ENCODE results near the gene TMTC2. TPM values are rescaled to one million over a fixed set of nuclear protein-coding genes. Genes with fewer than 3 reads are reported as not detected.

The TMTC2 gene
- total and polyA plus RNA-seq, 2 experiments from 2014 or later = 1.5 to 12.0 TPM

GRCh38 chr12:83128540-83128939 lies 441.8 kb downstream of the TMTC2 start:
- no peaks in the 10 kb centered on the region for H3K27me3 ChIP-seq
- H3K4me2 ChIP-seq = no peak overlapping the region
- H3K36me3 ChIP-seq (replicated peaks; ENCODE audit: insufficient read depth, low read depth) = no peaks in the 10 kb centered on the region
- no peak overlapping the region for H2AFZ ChIP-seq
- H3K9me3 ChIP-seq (ENCODE audit: low read depth) = no peaks in the 10 kb centered on the region
- no peak for DNase-seq (ENCODE audit: low spot score)
- TF ChIP-seq CTCF (IDR thresholded peaks at IDR 0.05; ENCODE audit: poor library complexity) = no peak
- TF ChIP-seq EZH2phosphoT487 (IDR thresholded peaks at IDR 0.05; ENCODE audit: low read depth, severe bottlenecking, unreplicated experiment) = no peak
- no peak for TF ChIP-seq EZH2 (IDR thresholded peaks at IDR 0.05; ENCODE audit: borderline replicate concordance)
- no peaks in the 10 kb centered on the region for H3K4me1 ChIP-seq (ENCODE audit: insufficient read depth)
- H3K4me3 ChIP-seq = no peak overlapping the region
- H4K20me1 ChIP-seq (ENCODE audit: insufficient read depth, poor library complexity, severe bottlenecking) = no peaks in the 10 kb centered on the region
- no peaks in the 10 kb centered on the region for H3K79me2 ChIP-seq
- H3K9me2 ChIP-seq (replicated peaks; ENCODE audit: insufficient read depth) = no peaks in the 10 kb centered on the region
- H3K27ac ChIP-seq = no peak overlapping the region

GRCh38 chr12:83130178-83130577 lies 443.5 kb downstream of the TMTC2 start:
- Histone ChIP-seq H3K4me1 (ENCODE audit: insufficient read depth) (no peaks in the 10 kb centered on the region), H3K36me3 (replicated peaks; ENCODE audit: insufficient read depth, low read depth) (no peaks in the 10 kb centered on the region), H4K20me1 (ENCODE audit: insufficient read depth, poor library complexity, severe bottlenecking) (no peaks in the 10 kb centered on the region), H3K9me3 (ENCODE audit: low read depth) (no peaks in the 10 kb centered on the region), H3K27ac (no peak overlapping the region), H3K4me3 (no peak overlapping the region), H3K9me2 (replicated peaks; ENCODE audit: insufficient read depth) (no peaks in the 10 kb centered on the region), H3K79me2 (no peaks in the 10 kb centered on the region), H3K4me2 (no peak overlapping the region), H3K27me3 (no peaks in the 10 kb centered on the region), H2AFZ (no peak overlapping the region)
- no peak for DNase-seq (ENCODE audit: low spot score)
- 84% methylated on average over 2 of the region's 2 CpGs for WGBS (ENCODE audit: low lambda C conversion rate, missing lambda C conversion rate)
- no peak for TF ChIP-seq CTCF (IDR thresholded peaks at IDR 0.05; ENCODE audit: poor library complexity)
- TF ChIP-seq EZH2 (IDR thresholded peaks at IDR 0.05; ENCODE audit: borderline replicate concordance) = no peak
- TF ChIP-seq EZH2phosphoT487 (IDR thresholded peaks at IDR 0.05; ENCODE audit: low read depth, severe bottlenecking, unreplicated experiment) = no peak

- H3K4me1 ChIP-seq (ENCODE audit: insufficient read depth) = no peaks in the 10 kb centered on the region
- no peak for TF ChIP-seq EZH2phosphoT487 (IDR thresholded peaks at IDR 0.05; ENCODE audit: low read depth, severe bottlenecking, unreplicated experiment)
- no peaks in the 10 kb centered on the region for H3K9me2 ChIP-seq (replicated peaks; ENCODE audit: insufficient read depth)
- no peak for DNase-seq (ENCODE audit: low spot score)
- no peaks in the 10 kb centered on the region for H3K36me3 ChIP-seq (replicated peaks; ENCODE audit: insufficient read depth, low read depth)
- H3K79me2 ChIP-seq = no peaks in the 10 kb centered on the region
- H3K27me3 ChIP-seq = no peaks in the 10 kb centered on the region
- no peak overlapping the region for H3K27ac ChIP-seq
- H2AFZ ChIP-seq = no peak overlapping the region
- no peaks in the 10 kb centered on the region for H3K9me3 ChIP-seq (ENCODE audit: low read depth)
- H3K4me3 ChIP-seq = no peak overlapping the region
- H3K4me2 ChIP-seq = no peak overlapping the region
- 83% methylated on average over 2 of the region's 2 CpGs for WGBS (ENCODE audit: low lambda C conversion rate, missing lambda C conversion rate)
- H4K20me1 ChIP-seq (ENCODE audit: insufficient read depth, poor library complexity, severe bottlenecking) = no peaks in the 10 kb centered on the region
Observed at GRCh38 chr12:83132360-83132759, 445.7 kb downstream of the TMTC2 start.

GRCh38 chr12:83136411-83136810 lies 449.7 kb downstream of the TMTC2 start:
- Histone ChIP-seq H2AFZ (no peak overlapping the region), H3K36me3 (replicated peaks; ENCODE audit: insufficient read depth, low read depth) (no peaks in the 10 kb centered on the region), H3K27me3 (no peaks in the 10 kb centered on the region), H3K4me2 (no peak overlapping the region), H3K9me3 (ENCODE audit: low read depth) (no peaks in the 10 kb centered on the region), H3K9me2 (replicated peaks; ENCODE audit: insufficient read depth) (no peaks in the 10 kb centered on the region), H3K4me3 (no peak overlapping the region), H3K79me2 (no peaks in the 10 kb centered on the region), H3K4me1 (ENCODE audit: insufficient read depth) (no peaks in the 10 kb centered on the region), H4K20me1 (ENCODE audit: insufficient read depth, poor library complexity, severe bottlenecking) (no peaks in the 10 kb centered on the region), H3K27ac (no peak overlapping the region)
- DNase-seq (ENCODE audit: low spot score) = no peak
- 61% methylated on average over 1 of the region's 1 CpG for WGBS (ENCODE audit: low lambda C conversion rate, missing lambda C conversion rate)
- TF ChIP-seq CTCF (IDR thresholded peaks at IDR 0.05; ENCODE audit: poor library complexity) = no peak
- TF ChIP-seq EZH2 (IDR thresholded peaks at IDR 0.05; ENCODE audit: borderline replicate concordance) = no peak
- TF ChIP-seq EZH2phosphoT487 (IDR thresholded peaks at IDR 0.05; ENCODE audit: low read depth, severe bottlenecking, unreplicated experiment) = no peak

Measured in hepatocyte (in vitro differentiated cells).